OCI-LY3 (cell line): ENCODE data around the gene STMN3.

ENCODE experiments used
- H2AFZ ChIP-seq: fragments of 200-600, 300-600 bp; shearing (Covaris generic); 2 replicates; pipeline ENCODE4 v1.6.0; 2014; ENCODE audit warnings: antibody characterized with exemption, low read depth, low read length
- H3K27ac ChIP-seq: fragments of 200-600, 300-600 bp; sonication (generic); 2 replicates; pipeline ENCODE4 v1.5.1; 2014; ENCODE audit warnings: mild to moderate bottlenecking, low read length, moderate library complexity, mixed read lengths
- H3K27me3 ChIP-seq: fragments of 200-600, 300-600 bp; sonication (generic); 2 replicates; pipeline ENCODE4 v1.6.1; 2014; ENCODE audit warnings: low read depth, low read length, mixed read lengths
- H3K36me3 ChIP-seq: fragments of 200-600, 300-600 bp; sonication (generic); replicated peaks from 2 replicates; pipeline ENCODE3; 2014; ENCODE audit warnings: low read depth, low read length, mixed read lengths
- H3K4me1 ChIP-seq: fragments of 300-600, 200-600 bp; sonication (generic); 2 replicates; pipeline ENCODE4 v1.6.1; 2014; ENCODE audit warnings: low read length, mixed read lengths
- H3K4me2 ChIP-seq: fragments of 200-600, 300-600 bp; sonication (generic); 2 replicates; pipeline ENCODE4 v1.6.1; 2014; ENCODE audit warnings: low read length, mixed read lengths
- H3K4me3 ChIP-seq: fragments of 300-600, 200-600 bp; sonication (generic); 2 replicates; pipeline ENCODE4 v1.5.1; 2014; ENCODE audit warnings: antibody characterized with exemption, mild to moderate bottlenecking, low read length, moderate library complexity
- H3K79me2 ChIP-seq: fragments of 300-600, 200-600 bp; shearing (Covaris generic); 2 replicates; pipeline ENCODE4 v1.6.1; 2014; ENCODE audit warnings: mild to moderate bottlenecking, low read length, mixed read lengths
- H3K9ac ChIP-seq: fragments of 300-600, 200-600 bp; shearing (Covaris generic); 2 replicates; pipeline ENCODE4 v1.6.0; 2014; ENCODE audit warnings: mild to moderate bottlenecking, low read length, moderate library complexity
- H3K9me3 ChIP-seq: fragments of 200-600, 300-600 bp; shearing (Covaris generic); 2 replicates; pipeline ENCODE4 v1.6.1; 2014; ENCODE audit warnings: low read length, mixed read lengths; ENCODE audit not compliant: insufficient read depth
- H4K20me1 ChIP-seq: fragments of 200-600, 300-600 bp; sonication (generic); 2 replicates; pipeline ENCODE4 v1.6.1; 2016; ENCODE audit warnings: low read length, mixed read lengths; ENCODE audit not compliant: insufficient read depth
- EZH2phosphoT487 ChIP-seq: fragments of 200-600 bp; shearing (Covaris generic); IDR thresholded peaks from 2 replicates; pipeline ENCODE4 v1.6.1; 2018; ENCODE audit warnings: antibody characterized with exemption, mixed run types, low read depth
- TF ChIP-seq, protein P1 (sequence below): fragments of 200-600, 300-600 bp; sonication (generic); IDR thresholded peaks from 2 replicates; pipeline ENCODE4 v1.5.1; 2014; ENCODE audit warnings: antibody characterized with exemption, low read length, low read depth

Gene STMN3

DNA sequence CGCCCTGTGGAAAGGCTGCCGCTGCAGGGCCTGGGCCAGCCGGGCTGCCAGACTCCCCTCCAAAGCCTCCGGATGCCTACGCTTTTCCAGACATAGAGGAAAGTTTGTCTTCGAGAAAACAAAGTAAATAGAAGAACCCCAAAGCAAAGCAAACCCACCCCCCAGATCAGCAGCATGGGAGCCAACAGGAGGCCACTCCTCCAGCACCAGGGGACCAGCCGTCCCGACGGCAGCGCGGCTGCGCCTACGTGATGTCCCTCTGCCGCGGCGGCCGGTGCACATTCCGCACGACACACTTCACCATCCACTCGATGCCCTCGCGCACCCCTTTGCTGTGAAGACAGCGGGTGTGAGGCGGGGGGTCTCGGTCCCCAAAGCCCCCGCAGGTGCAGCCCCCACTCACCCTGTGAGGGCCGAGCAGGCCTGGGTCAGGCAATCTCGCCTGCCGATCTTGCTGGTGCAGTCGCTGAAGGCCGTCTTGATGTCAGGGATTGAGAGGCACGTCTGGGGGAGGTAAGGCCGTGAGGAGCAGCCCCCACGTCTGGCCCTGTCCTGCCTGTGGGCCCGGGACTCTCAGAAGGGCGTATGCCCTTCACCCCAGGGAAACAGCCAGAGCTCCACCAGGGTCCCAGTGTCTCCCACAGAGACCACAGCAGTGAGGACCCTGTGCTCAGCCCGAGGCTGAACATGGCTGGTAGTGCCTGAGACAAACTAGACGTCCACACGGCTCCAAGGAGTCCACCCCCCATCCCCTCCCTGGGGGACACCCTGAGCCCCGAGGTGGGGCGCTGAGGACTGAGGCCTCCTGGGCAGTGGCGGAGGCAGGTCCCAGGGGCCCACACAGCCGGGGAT is 47.2 kb upstream of the STMN3 start:
- peaks cover 7% of the 10 kb centered on the region for H3K36me3 ChIP-seq
- H3K79me2 ChIP-seq: peaks cover under 1% of the 10 kb centered on the region; the same call in 1 of the 2 replicates
- H4K20me1 ChIP-seq: no peaks in the 10 kb centered on the region
- no peak overlapping the region for H2AFZ ChIP-seq
- H3K4me2 ChIP-seq: no peak overlapping the region
- TF ChIP-seq, protein P1, sequence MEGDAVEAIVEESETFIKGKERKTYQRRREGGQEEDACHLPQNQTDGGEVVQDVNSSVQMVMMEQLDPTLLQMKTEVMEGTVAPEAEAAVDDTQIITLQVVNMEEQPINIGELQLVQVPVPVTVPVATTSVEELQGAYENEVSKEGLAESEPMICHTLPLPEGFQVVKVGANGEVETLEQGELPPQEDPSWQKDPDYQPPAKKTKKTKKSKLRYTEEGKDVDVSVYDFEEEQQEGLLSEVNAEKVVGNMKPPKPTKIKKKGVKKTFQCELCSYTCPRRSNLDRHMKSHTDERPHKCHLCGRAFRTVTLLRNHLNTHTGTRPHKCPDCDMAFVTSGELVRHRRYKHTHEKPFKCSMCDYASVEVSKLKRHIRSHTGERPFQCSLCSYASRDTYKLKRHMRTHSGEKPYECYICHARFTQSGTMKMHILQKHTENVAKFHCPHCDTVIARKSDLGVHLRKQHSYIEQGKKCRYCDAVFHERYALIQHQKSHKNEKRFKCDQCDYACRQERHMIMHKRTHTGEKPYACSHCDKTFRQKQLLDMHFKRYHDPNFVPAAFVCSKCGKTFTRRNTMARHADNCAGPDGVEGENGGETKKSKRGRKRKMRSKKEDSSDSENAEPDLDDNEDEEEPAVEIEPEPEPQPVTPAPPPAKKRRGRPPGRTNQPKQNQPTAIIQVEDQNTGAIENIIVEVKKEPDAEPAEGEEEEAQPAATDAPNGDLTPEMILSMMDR: no peak
- TF ChIP-seq EZH2phosphoT487: no peak
- H3K4me1 ChIP-seq: peaks cover 26% of the 10 kb centered on the region
- H3K9ac ChIP-seq: no peak overlapping the region
- no peaks in the 10 kb centered on the region for H3K27me3 ChIP-seq
- H3K9me3 ChIP-seq: no peaks in the 10 kb centered on the region
- H3K4me3 ChIP-seq: no peak overlapping the region
- no peak overlapping the region for H3K27ac ChIP-seq

DNA sequence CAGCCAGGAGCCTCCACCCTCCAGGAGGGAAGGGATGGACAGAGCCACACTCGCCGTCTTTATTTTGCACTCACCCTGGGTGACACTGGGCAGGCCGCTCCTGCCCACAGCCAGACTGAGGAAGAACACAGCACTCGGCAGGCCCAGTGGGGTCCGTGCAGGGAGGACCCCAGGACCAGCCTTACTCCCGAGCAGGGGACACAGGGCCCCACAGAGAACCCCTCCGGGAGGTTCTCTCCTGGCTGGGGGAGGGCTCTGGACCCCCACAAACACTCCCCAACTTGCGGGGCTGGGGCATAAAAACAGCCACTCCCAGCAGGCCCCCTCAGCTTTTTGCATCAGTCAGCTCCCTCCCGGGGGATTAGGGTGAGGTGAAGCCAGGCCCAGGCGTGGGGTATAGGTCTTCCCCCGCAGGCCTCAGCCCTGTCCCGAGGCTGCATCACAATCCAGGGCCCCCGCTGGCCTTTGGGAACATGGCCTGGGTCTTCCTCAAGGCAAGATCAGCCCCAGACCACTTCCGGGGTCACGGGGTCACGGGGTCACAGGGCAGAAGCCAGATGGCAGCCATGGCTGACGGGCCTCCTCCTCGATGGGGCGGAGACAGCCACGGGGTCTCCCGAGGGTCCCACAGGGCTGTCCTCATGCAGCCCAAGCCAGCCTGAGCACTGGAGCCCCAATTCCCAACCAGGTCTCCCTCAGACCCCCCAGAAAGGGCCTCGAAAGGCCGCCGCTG is 46.4 kb upstream of the STMN3 start:
- no peaks in the 10 kb centered on the region for H3K36me3 ChIP-seq
- H2AFZ ChIP-seq: no peak overlapping the region
- H3K4me2 ChIP-seq: peak overlapping the region; percentile 57
- H3K4me1 ChIP-seq: peaks cover 26% of the 10 kb centered on the region
- peak overlapping the region; percentile 48 for H3K27ac ChIP-seq
- H3K9ac ChIP-seq: peak overlapping the region; percentile 45; the same call in 1 of the 2 replicates
- TF ChIP-seq, protein P1: no peak
- no peak for TF ChIP-seq EZH2phosphoT487
- H3K79me2 ChIP-seq: no peaks in the 10 kb centered on the region
- H3K4me3 ChIP-seq: peak overlapping the region; percentile 34; the same call in 1 of the 2 replicates
- H3K27me3 ChIP-seq: no peaks in the 10 kb centered on the region
- no peaks in the 10 kb centered on the region for H4K20me1 ChIP-seq
- no peaks in the 10 kb centered on the region for H3K9me3 ChIP-seq

DNA sequence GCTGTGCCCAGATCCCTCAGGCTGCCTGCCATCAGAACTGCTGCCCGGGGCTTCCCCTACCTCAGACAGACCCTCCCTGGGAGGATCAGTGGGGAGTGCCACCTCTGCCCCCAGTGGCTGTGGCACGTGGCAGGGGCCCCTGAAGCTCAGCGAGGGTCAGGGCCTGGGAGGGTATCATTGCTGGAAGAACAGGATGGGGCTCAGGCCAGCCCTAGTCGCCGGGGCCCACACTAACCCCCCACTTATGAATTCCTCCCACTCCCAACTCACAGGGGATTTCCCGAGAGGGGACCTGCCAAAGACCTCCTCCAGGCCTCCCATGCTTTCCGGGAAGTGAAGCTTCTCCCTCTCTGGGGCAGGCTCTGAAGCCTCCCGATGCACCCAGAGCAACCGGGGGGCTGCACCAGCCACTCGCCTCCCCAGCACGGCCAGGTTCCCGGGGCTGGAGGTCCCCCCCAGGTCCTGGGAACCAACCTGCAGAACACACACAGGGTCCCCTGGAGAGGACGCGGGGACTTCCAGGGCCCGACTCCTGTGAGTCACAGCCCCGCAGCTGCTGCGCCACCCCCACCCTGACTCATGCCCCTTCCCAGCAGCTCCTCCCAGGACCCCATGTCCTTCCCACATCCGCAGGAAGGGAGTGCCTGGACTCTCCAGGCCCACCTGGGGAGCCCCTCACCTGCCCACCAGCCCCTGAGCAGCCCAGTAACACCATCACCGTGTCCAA is 45.7 kb upstream of the STMN3 start:
- peak overlapping the region; percentile 45; the same call in 1 of the 2 replicates for H3K9ac ChIP-seq

More for the DNA sequence above, 45.7 kb upstream of the STMN3 start:
- TF ChIP-seq, protein P1: no peak
- no peak for TF ChIP-seq EZH2phosphoT487
- Histone ChIP-seq H4K20me1 (no peaks in the 10 kb centered on the region), H3K9me3 (no peaks in the 10 kb centered on the region), H3K27me3 (no peaks in the 10 kb centered on the region), H3K79me2 (no peaks in the 10 kb centered on the region), H3K36me3 (no peaks in the 10 kb centered on the region), H3K4me2 (peak overlapping the region; percentile 57), H3K27ac (peak overlapping the region; percentile 48), H2AFZ (no peak overlapping the region), H3K4me1 (peaks cover 26% of the 10 kb centered on the region), H3K4me3 (peak overlapping the region; percentile 34)
